MCF 10A (cell line): ENCODE data around the gene SKAP2. TPM values are rescaled to one million over a fixed set of nuclear protein-coding genes. Genes with fewer than 3 reads are reported as not detected.

Experiments used
- BruUV-seq: library from RNA; stranded (reverse); fragments of 400-500 nt; replicated peaks from 2 replicates; lab custom pipeline; 2021; lab: Mats Ljungman, UMichigan
- CTCF ChIA-PET: fragments of 300-600 bp; sonication (Branson Sonifier 250); formaldehyde crosslinking; extraction: SDS; loops from one replicate; lab custom pipeline; 2021; ENCODE audit warnings: antibody characterized with exemption, inconsistent platforms; lab: Yijun Ruan, JAX
- POLR2A ChIA-PET: fragments of 300-600, 350-650 bp; sonication (Branson Sonifier 250); formaldehyde crosslinking; extraction: SDS; loops from one replicate; lab custom pipeline; 2020; ENCODE audit warnings: antibody characterized with exemption, inconsistent platforms; lab: Yijun Ruan, JAX
- DNase-seq: peaks from one replicate; pipeline ENCODE4 v3.0.0-alpha.2; 2018; ENCODE audit not compliant: unreplicated experiment
- H3K27ac Mint-ChIP-seq: one replicate; pipeline ENCODE4 v1.8.0; 2022; ENCODE audit warnings: mild to moderate bottlenecking, low read depth, mixed read lengths; ENCODE audit not compliant: unreplicated experiment
- H3K27me3 Mint-ChIP-seq: one replicate; pipeline ENCODE4 v1.8.0; 2022; ENCODE audit warnings: mixed read lengths; ENCODE audit not compliant: insufficient read depth, unreplicated experiment
- H3K36me3 Mint-ChIP-seq: one replicate; pipeline ENCODE4 v1.8.0; 2022; ENCODE audit warnings: mild to moderate bottlenecking, moderate library complexity, mixed read lengths; ENCODE audit not compliant: insufficient read depth, unreplicated experiment
- H3K4me1 Mint-ChIP-seq: one replicate; pipeline ENCODE4 v1.8.0; 2022; ENCODE audit warnings: mixed read lengths; ENCODE audit not compliant: insufficient read depth, unreplicated experiment
- H3K4me3 Mint-ChIP-seq: one replicate; pipeline ENCODE4 v1.8.0; 2022; ENCODE audit warnings: mild to moderate bottlenecking, moderate library complexity, mixed read lengths; ENCODE audit not compliant: unreplicated experiment
- H3K9me3 Mint-ChIP-seq: one replicate; pipeline ENCODE4 v1.8.0; 2022; ENCODE audit warnings: mixed read lengths; ENCODE audit not compliant: unreplicated experiment
- intact Hi-C: fragments of 100-400 bp; cut with micrococcal nuclease; formaldehyde crosslinking; loops from 2 replicates; pipeline ENCODE4 v1.14.1; 2022
- total RNA-seq: library from RNA; stranded (reverse); gene quantifications from 2 replicates; pipeline ENCODE4 v1.2.3, GENCODE V29; 2022
- TF ChIP-seq, protein P1 (sequence below): fragments of 200-600 bp; IDR thresholded peaks from one replicate; pipeline ENCODE4 v1.8.0; 2022; ENCODE audit warnings: antibody characterized with exemption, mild to moderate bottlenecking; ENCODE audit not compliant: unreplicated experiment

The SKAP2 gene
- total RNA-seq, 1 experiment from 2014 or later = 27.5 TPM

DNA sequence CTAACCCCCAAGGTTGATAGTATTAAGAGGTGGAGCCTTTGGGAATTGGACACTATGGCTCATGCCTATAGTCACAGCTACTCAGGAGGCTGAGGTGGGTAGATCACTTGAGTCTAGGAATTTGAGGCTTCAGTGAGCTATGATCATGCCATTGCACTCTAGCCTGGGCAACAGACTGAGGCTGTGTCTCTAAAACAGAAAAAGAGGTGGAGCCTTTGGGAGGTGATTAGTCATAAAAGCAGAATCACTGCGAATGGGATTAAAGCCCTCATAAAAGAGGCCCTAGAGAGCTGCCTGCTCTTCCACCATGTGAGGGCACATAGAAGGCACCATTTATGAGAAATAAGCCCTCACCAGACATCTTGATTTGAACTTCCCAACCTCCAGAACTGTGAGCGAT, 81.9 kb downstream of the SKAP2 start:
- ChIA-PET POLR2A (interaction anchor here (0.7 kb wide), 1 partner anchor 87 kb away, joined by 3 read pairs; no protein-coding TSS in a partner anchor), CTCF (interaction anchor here (1.0 kb wide), 1 partner anchor 362 kb away, joined by 3 read pairs; no protein-coding TSS in a partner anchor)
- no TSS peak for BruUV-seq
- peaks cover 20% of the 10 kb centered on the region for H3K36me3 Mint-ChIP-seq
- TF ChIP-seq, protein P1, sequence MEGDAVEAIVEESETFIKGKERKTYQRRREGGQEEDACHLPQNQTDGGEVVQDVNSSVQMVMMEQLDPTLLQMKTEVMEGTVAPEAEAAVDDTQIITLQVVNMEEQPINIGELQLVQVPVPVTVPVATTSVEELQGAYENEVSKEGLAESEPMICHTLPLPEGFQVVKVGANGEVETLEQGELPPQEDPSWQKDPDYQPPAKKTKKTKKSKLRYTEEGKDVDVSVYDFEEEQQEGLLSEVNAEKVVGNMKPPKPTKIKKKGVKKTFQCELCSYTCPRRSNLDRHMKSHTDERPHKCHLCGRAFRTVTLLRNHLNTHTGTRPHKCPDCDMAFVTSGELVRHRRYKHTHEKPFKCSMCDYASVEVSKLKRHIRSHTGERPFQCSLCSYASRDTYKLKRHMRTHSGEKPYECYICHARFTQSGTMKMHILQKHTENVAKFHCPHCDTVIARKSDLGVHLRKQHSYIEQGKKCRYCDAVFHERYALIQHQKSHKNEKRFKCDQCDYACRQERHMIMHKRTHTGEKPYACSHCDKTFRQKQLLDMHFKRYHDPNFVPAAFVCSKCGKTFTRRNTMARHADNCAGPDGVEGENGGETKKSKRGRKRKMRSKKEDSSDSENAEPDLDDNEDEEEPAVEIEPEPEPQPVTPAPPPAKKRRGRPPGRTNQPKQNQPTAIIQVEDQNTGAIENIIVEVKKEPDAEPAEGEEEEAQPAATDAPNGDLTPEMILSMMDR = no peak
- no peak overlapping the region for H3K4me3 Mint-ChIP-seq
- peak; percentile 28 for DNase-seq
- H3K9me3 Mint-ChIP-seq = no peaks in the 10 kb centered on the region
- H3K27ac Mint-ChIP-seq = no peak overlapping the region
- no peaks in the 10 kb centered on the region for H3K27me3 Mint-ChIP-seq
- intact Hi-C loops = no loop called here
- H3K4me1 Mint-ChIP-seq = peaks cover 11% of the 10 kb centered on the region

DNA sequence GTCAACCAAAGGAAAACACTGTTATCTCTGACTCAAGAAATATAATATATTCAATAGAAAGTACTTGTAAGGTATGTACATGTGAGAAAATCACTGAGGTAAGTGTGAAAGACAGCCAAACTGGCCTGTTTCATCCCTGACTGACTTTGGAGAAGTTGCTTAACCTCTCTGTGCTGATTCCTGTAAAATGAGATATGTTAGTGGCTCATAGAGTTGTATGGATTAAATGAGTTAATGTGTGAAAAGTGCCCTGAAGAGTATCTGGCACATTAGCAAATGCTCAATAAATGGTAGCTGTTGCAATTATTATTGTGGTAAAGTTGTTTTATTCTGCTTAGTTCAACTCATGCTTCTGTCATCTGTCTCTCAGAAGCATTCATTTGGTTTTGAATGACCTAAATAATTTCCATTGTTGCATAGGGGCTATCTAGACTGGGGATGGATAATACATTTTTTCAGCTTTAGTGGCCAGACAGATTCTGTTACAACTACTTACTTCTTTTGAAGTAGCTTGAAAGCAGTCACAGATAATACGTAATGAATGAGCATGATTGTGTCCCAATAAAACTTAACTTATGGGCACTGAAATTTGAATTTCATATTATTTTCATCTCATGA, 84.3 kb downstream of the SKAP2 start:
- ChIA-PET CTCF (interaction anchor here (0.5 kb wide), 1 partner anchor 74 kb away, joined by 3 read pairs; no protein-coding TSS in a partner anchor), POLR2A (interaction anchor here (1.5 kb wide), 1 partner anchor 9 kb away, joined by 9 read pairs; no protein-coding TSS in a partner anchor)
- H3K4me1 Mint-ChIP-seq = peaks cover 11% of the 10 kb centered on the region
- no peak for DNase-seq
- no TSS peak for BruUV-seq
- H3K27me3 Mint-ChIP-seq = no peaks in the 10 kb centered on the region
- no peak overlapping the region for H3K4me3 Mint-ChIP-seq
- no peak overlapping the region for H3K27ac Mint-ChIP-seq
- peaks cover 12% of the 10 kb centered on the region for H3K36me3 Mint-ChIP-seq
- intact Hi-C loops = no loop called here
- H3K9me3 Mint-ChIP-seq = no peaks in the 10 kb centered on the region
- TF ChIP-seq, protein P1 = no peak

DNA sequence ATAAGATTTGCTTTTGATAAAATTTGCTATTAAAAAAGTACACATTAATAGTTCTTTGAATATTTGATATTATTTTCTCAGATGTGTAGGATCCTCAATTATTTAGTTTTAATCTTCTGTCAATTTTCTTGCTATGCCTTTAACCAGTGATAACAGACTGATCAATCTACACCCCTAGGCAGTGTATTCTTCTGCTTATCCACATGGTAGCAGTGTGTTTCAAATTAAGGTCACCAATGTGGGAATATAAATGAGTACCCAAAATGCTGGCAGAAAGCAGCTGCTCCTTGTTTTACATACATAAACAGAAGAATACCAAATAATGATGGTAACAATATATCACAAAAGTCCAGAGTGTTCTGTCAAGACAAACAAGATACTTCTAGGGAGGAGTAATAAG, 87.0 kb downstream of the SKAP2 start:
- TF ChIP-seq, protein P1 = no peak
- DNase-seq = no peak
- BruUV-seq = no TSS peak

GRCh38 chr7:26760501-26760900, 103.9 kb downstream of the SKAP2 start:
- ChIA-PET CTCF (no interaction called here), POLR2A (no interaction called here)
- no peaks in the 10 kb centered on the region for H3K9me3 Mint-ChIP-seq
- no peaks in the 10 kb centered on the region for H3K27me3 Mint-ChIP-seq
- intact Hi-C loops = no loop called here
- H3K27ac Mint-ChIP-seq = no peak overlapping the region
- no peaks in the 10 kb centered on the region for H3K4me1 Mint-ChIP-seq
- no TSS peak for BruUV-seq
- DNase-seq = no peak
- peaks cover 5% of the 10 kb centered on the region for H3K36me3 Mint-ChIP-seq
- no peak overlapping the region for H3K4me3 Mint-ChIP-seq
- TF ChIP-seq, protein P1 = no peak

More for the DNA sequence above, 87.0 kb downstream of the SKAP2 start:
- ChIA-PET CTCF (no interaction called here), POLR2A (interaction anchor here (1.2 kb wide), 1 partner anchor 10 kb away, joined by 5 read pairs; no protein-coding TSS in a partner anchor)
- peaks cover under 1% of the 10 kb centered on the region for H3K4me1 Mint-ChIP-seq
- no peaks in the 10 kb centered on the region for H3K27me3 Mint-ChIP-seq
- no peak overlapping the region for H3K4me3 Mint-ChIP-seq
- H3K36me3 Mint-ChIP-seq = no peaks in the 10 kb centered on the region
- no peaks in the 10 kb centered on the region for H3K9me3 Mint-ChIP-seq
- H3K27ac Mint-ChIP-seq = no peak overlapping the region
- intact Hi-C loops = no loop called here
